Caco-2 (cell line): Measurements from ENCODE around the gene CD300H. TPM values are rescaled to one million over a fixed set of nuclear protein-coding genes. Genes with fewer than 3 reads are reported as not detected.

Source experiments
- BruUV-seq: library from RNA; stranded (reverse); fragments of 400-500 nt; replicated peaks from 2 replicates; lab custom pipeline; 2021; lab: Mats Ljungman, UMichigan
- CTCF ChIA-PET: fragments of 300-600 bp; sonication (Branson Sonifier 250); formaldehyde crosslinking; loops from one replicate; lab custom pipeline; 2022; ENCODE audit warnings: antibody characterized with exemption; lab: Charles Lee
- POLR2A ChIA-PET: fragments of 300-600 bp; sonication (Branson Sonifier 250); formaldehyde crosslinking; loops from one replicate; lab custom pipeline; 2022; ENCODE audit warnings: antibody characterized with exemption; lab: Charles Lee
- DNase-seq, 2 experiments: peaks; one replicate each; pipeline versions ENCODE4 v3.0.0 to v3.0.0-alpha.2; 2020 to 2022
- H3K27me3 ChIP-seq: replicated peaks from 2 replicates; pipeline ENCODE4 v1.6.0; 2011; ENCODE audit warnings: low read length; ENCODE audit not compliant: control insufficient read depth, insufficient read depth
- H3K36me3 ChIP-seq: 2 replicates; pipeline ENCODE4 v1.5.1; 2011; ENCODE audit warnings: low read length; ENCODE audit not compliant: control insufficient read depth, insufficient read depth
- H3K4me1 ChIP-seq: fragments of 250-450 bp; sonication (Bioruptor Pico); 2 replicates; pipeline ENCODE4 v1.5.1; 2020; ENCODE audit warnings: mild to moderate bottlenecking
- H3K4me3 ChIP-seq: 2 replicates; pipeline ENCODE4 v1.5.1; 2011; ENCODE audit warnings: low read depth, mild to moderate bottlenecking, control low read depth, low read length
- H3K9me3 ChIP-seq: fragments of 250-450 bp; sonication (Bioruptor Pico); 2 replicates; pipeline ENCODE4 v1.5.1; 2020; ENCODE audit warnings: mild to moderate bottlenecking, moderate library complexity
- H3K27ac Mint-ChIP-seq: one replicate; pipeline ENCODE4 v1.8.0; 2022; ENCODE audit warnings: mixed read lengths; ENCODE audit not compliant: unreplicated experiment
- H3K27me3 Mint-ChIP-seq: one replicate; pipeline ENCODE4 v1.8.0; 2022; ENCODE audit warnings: mixed read lengths; ENCODE audit not compliant: insufficient read depth, unreplicated experiment
- H3K36me3 Mint-ChIP-seq: one replicate; pipeline ENCODE4 v1.8.0; 2022; ENCODE audit warnings: mild to moderate bottlenecking, mixed read lengths; ENCODE audit not compliant: insufficient read depth, unreplicated experiment
- H3K4me1 Mint-ChIP-seq: one replicate; pipeline ENCODE4 v1.8.0; 2022; ENCODE audit warnings: low read depth, mixed read lengths; ENCODE audit not compliant: unreplicated experiment
- H3K4me3 Mint-ChIP-seq: one replicate; pipeline ENCODE4 v1.8.0; 2022; ENCODE audit warnings: mild to moderate bottlenecking, moderate library complexity, mixed read lengths; ENCODE audit not compliant: unreplicated experiment
- H3K9me3 Mint-ChIP-seq: one replicate; pipeline ENCODE4 v1.8.0; 2022; ENCODE audit warnings: mixed read lengths; ENCODE audit not compliant: unreplicated experiment
- intact Hi-C: fragments of 100-400 bp; cut with micrococcal nuclease; formaldehyde crosslinking; loops from one replicate; pipeline ENCODE4 v1.10.0; 2022; ENCODE audit not compliant: unreplicated experiment
- total RNA-seq: library from RNA; stranded (reverse); gene quantifications from 2 replicates; pipeline ENCODE4 v1.2.3, GENCODE V29; 2022
- TF ChIP-seq, protein P1 (sequence below), 2 experiments: fragments of 200-600 bp in 1 of 2; IDR thresholded peaks; 1 replicate in 1 of 2; 2 replicates in 1 of 2; pipeline versions ENCODE4 v1.5.1 to v1.8.0; 2011 to 2022; ENCODE audit warnings: antibody characterized with exemption in 1 of 2, control low read depth in 1 of 2, inconsistent platforms in 1 of 2, low read depth in 1 of 2, low read length in 1 of 2, mild to moderate bottlenecking in 1 of 2, moderate library complexity in 1 of 2; ENCODE audit not compliant: insufficient read depth in 1 of 2, severe bottlenecking in 1 of 2, unreplicated experiment in 1 of 2

CD300H gene
- total RNA-seq, 1 experiment from 2014 or later: not detected

DNA sequence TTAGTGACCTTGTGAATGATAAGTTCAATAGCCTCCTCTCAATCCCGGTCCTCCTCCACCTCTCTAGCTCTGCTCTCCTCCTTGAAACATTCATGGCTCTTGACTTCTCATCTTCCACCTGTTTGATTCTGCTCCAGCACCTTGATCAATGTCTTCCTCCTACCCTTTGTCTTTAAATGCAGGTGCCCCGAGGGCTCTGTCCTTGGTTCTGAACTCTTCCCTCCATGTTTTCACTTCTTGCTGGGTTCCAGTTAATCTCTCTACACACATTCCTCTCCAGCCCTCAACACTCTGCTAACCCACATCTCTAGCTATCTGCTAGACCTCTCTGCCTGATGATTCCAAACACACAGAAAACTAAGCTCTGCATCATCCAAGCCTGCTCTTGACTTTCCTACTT is 42.8 kb upstream of the CD300H start:
- no peak overlapping the region for H3K4me3 Mint-ChIP-seq
- H3K36me3 ChIP-seq: no peaks in the 10 kb centered on the region
- H3K4me1 ChIP-seq: no peaks in the 10 kb centered on the region
- intact Hi-C loops: no loop called here
- DNase-seq: peak in 1 of 2 experiments; percentile 46
- CTCF ChIA-PET: interaction anchor here (0.6 kb wide), 1 partner anchor 492 kb away, joined by 4 read pairs; no protein-coding TSS in a partner anchor
- no peaks in the 10 kb centered on the region for H3K9me3 Mint-ChIP-seq
- no peak overlapping the region for H3K27ac Mint-ChIP-seq
- no peaks in the 10 kb centered on the region for H3K4me1 Mint-ChIP-seq
- TF ChIP-seq, protein P1, sequence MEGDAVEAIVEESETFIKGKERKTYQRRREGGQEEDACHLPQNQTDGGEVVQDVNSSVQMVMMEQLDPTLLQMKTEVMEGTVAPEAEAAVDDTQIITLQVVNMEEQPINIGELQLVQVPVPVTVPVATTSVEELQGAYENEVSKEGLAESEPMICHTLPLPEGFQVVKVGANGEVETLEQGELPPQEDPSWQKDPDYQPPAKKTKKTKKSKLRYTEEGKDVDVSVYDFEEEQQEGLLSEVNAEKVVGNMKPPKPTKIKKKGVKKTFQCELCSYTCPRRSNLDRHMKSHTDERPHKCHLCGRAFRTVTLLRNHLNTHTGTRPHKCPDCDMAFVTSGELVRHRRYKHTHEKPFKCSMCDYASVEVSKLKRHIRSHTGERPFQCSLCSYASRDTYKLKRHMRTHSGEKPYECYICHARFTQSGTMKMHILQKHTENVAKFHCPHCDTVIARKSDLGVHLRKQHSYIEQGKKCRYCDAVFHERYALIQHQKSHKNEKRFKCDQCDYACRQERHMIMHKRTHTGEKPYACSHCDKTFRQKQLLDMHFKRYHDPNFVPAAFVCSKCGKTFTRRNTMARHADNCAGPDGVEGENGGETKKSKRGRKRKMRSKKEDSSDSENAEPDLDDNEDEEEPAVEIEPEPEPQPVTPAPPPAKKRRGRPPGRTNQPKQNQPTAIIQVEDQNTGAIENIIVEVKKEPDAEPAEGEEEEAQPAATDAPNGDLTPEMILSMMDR (IDR thresholded peaks at IDR 0.05; ENCODE audit: insufficient read depth in 1 of 2, low read depth in 1 of 2, low read length in 1 of 2, severe bottlenecking in 1 of 2, unreplicated experiment in 1 of 2): no peak
- POLR2A ChIA-PET: no interaction called here
- H3K27me3 Mint-ChIP-seq: peaks cover 21% of the 10 kb centered on the region
- no peaks in the 10 kb centered on the region for H3K9me3 ChIP-seq
- no peaks in the 10 kb centered on the region; the same call in 1 of the 2 replicates for H3K27me3 ChIP-seq
- no TSS peak for BruUV-seq
- no peak overlapping the region for H3K4me3 ChIP-seq
- H3K36me3 Mint-ChIP-seq: no peaks in the 10 kb centered on the region

DNA sequence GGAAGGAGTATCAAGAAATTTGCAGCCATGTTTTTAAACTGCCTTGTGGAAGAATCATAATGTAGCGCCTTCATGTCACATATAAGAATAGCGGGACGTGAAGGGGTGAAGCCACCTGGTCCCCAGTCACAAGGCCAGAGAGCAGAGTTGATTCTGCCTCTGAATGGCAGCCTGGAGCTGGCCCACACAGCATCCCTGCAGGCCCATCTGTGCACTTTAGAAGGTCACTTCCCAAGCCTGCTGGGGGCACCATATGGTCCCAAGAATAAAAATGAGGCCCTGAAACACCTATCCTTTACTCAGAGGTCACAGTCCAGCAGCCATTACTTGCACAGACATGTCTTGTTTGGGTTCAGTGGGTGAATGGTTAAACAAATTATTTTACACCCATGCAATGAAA is 41.2 kb upstream of the CD300H start:
- no peak overlapping the region for H3K4me3 ChIP-seq
- Mint-ChIP-seq H3K36me3 (no peaks in the 10 kb centered on the region), H3K9me3 (no peaks in the 10 kb centered on the region), H3K4me3 (no peak overlapping the region), H3K4me1 (no peaks in the 10 kb centered on the region), H3K27me3 (peaks cover 19% of the 10 kb centered on the region), H3K27ac (no peak overlapping the region)
- intact Hi-C loops: loop anchor here (10.0 kb wide), 1 partner anchor 114 kb away; no protein-coding TSS in a partner anchor
- TF ChIP-seq, protein P1 (IDR thresholded peaks at IDR 0.05; ENCODE audit: insufficient read depth in 1 of 2, low read depth in 1 of 2, low read length in 1 of 2, severe bottlenecking in 1 of 2, unreplicated experiment in 1 of 2): no peak
- no peaks in the 10 kb centered on the region; the same call in 1 of the 2 replicates for H3K27me3 ChIP-seq
- BruUV-seq: no TSS peak
- H3K36me3 ChIP-seq: no peaks in the 10 kb centered on the region
- H3K9me3 ChIP-seq: no peaks in the 10 kb centered on the region
- no peak for DNase-seq
- ChIA-PET POLR2A (no interaction called here), CTCF (no interaction called here)
- H3K4me1 ChIP-seq: no peaks in the 10 kb centered on the region

DNA sequence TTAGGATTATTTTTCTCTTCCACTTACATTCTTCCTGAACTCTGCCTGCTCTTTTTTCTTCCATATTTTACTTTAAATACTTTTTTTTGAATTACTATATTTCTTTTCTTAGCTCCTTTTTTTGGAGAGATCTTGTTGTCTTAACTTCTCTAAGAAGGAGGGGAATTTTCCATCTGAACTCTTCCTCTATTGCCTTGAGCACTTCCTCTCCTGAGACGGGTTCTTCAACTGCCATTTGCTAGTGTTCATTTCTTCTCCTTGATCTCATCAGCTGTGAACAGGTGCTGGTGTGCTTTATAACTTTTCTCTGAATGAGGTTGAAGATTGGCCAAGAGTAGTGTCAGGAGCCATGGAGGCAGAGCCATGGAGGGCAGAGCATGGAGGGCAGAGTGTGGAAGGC is 39.9 kb upstream of the CD300H start:
- H3K4me1 ChIP-seq: no peaks in the 10 kb centered on the region
- no peak overlapping the region for H3K4me3 ChIP-seq
- TF ChIP-seq, protein P1 (IDR thresholded peaks at IDR 0.05; ENCODE audit: insufficient read depth in 1 of 2, low read depth in 1 of 2, low read length in 1 of 2, severe bottlenecking in 1 of 2, unreplicated experiment in 1 of 2): no peak
- BruUV-seq: no TSS peak
- Mint-ChIP-seq H3K36me3 (no peaks in the 10 kb centered on the region), H3K9me3 (no peaks in the 10 kb centered on the region), H3K4me1 (no peaks in the 10 kb centered on the region), H3K27ac (no peak overlapping the region), H3K27me3 (peaks cover 26% of the 10 kb centered on the region), H3K4me3 (no peak overlapping the region)
- no peaks in the 10 kb centered on the region for H3K9me3 ChIP-seq
- ChIA-PET POLR2A (no interaction called here), CTCF (no interaction called here)
- H3K27me3 ChIP-seq: peaks cover 1% of the 10 kb centered on the region; the same call in 1 of the 2 replicates
- intact Hi-C loops: loop anchor here (10.0 kb wide), 1 partner anchor 112 kb away; no protein-coding TSS in a partner anchor
- no peaks in the 10 kb centered on the region for H3K36me3 ChIP-seq
- no peak for DNase-seq
